GM12892 (cell line): ENCODE measurements around the gene BPIFB4.

Experiments used
- POLR2A ChIP-seq: IDR thresholded peaks from 2 replicates; pipeline ENCODE4 v1.6.1; 2011; ENCODE audit warnings: low read depth, low read length, control low read depth
- POLR2AphosphoS5 ChIP-seq: IDR thresholded peaks from 2 replicates; pipeline ENCODE4 v1.6.1; 2011; ENCODE audit warnings: low read depth, low read length, control low read depth
- TAF1 ChIP-seq: IDR thresholded peaks from 2 replicates; pipeline ENCODE4 v1.6.1; 2011; ENCODE audit warnings: low read depth, mild to moderate bottlenecking, control low read depth, low read length, borderline replicate concordance

DNA sequence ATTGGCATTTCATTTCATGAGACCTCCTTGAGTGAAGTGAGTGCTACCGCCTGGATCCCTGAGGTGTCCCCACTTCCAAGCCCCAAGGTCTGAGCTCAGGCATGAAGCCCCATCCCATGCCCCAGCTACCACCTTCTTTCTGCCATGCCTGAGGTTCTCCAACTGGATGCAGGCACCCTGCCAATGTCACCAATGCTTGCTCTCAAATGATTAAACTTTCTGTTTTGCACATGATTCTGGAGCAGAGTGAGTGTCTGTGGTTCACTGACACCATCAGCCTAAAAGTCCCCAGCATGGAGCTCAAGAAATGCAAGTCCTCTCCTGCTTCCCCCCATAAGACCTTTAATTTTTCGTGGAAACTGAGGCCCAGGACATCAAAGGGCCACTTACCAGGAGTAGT is 44.8 kb downstream of the BPIFB4 start:
- TF ChIP-seq POLR2AphosphoS5 (no peak), POLR2A (no peak), TAF1 (no peak)
